ENCODE measurements around the gene CPVL.

The CPVL gene

DNA sequence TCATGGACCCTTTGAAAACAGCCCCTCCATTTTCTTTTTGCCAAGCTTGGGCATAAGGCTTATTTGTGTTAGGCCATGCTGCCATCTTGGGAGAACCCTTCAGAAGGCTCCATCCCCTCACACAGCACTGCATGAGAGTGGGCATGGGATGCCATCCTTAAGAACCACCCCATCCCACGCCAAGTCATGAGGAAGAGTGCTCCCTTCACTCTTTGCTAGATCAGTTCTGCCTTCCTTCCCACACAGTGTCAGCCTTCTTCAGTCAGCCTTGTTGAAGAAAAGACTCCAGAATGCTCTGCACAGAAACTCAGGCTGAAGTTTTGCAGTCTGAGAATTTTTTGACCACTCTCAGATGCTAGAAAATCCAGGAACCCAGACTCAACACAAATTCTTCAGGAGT is 32.8 kb upstream of the CPVL start:
- no peaks in the 10 kb centered on the region for H3K36me3 ChIP-seq (ENCODE audit: control insufficient read depth in 1 of 2, insufficient read depth in 2 of 2, low read length in 2 of 2)
- no peak overlapping the region for H3K4me3 ChIP-seq (ENCODE audit: low read depth in 1 of 2, low read length in 2 of 2)
- no peaks in the 10 kb centered on the region for H3K27me3 ChIP-seq (ENCODE audit: low read depth, low read length)
- no peaks in the 10 kb centered on the region for H3K4me1 ChIP-seq (ENCODE audit: control insufficient read depth in 1 of 2, insufficient read depth in 2 of 2, low read length in 2 of 2)
- H3K27ac ChIP-seq (ENCODE audit: low read length): no peak overlapping the region
- H3K9me3 ChIP-seq (ENCODE audit: control insufficient read depth in 1 of 2, low read length in 2 of 2): no peaks in the 10 kb centered on the region

DNA sequence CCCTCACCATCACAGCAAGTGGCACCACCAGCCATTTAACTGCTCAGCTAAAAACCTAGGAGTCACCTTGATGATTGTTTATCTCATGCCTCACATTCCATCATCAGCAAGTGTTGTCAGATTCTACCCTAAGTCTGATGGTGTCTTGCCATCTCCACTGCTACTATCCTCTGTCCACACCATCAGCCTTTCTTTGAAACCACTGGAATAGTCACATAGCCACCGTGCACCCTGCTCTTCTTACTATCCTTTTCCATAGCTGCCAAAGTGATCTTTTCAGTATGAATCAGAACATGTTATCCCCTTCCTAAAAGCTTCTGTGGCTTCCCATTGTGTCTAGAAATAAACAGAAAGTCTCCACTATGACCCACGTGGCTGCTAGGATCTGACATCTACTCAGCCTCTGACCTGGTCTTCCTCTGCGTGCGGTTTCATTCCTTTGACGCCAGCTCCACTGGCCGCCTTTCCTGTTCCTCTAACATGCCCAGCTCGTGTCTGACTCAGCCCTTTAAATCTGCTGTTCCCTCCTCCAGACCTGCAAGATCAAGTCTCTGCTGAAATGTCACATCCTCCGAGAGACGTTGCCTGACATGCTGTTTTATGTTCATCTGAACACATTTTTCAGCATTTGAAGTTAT is 31.7 kb upstream of the CPVL start:
- no peaks in the 10 kb centered on the region for H3K36me3 ChIP-seq (ENCODE audit: control insufficient read depth in 1 of 2, insufficient read depth in 2 of 2, low read length in 2 of 2)
- H3K9me3 ChIP-seq (ENCODE audit: control insufficient read depth in 1 of 2, low read length in 2 of 2): no peaks in the 10 kb centered on the region
- H3K4me3 ChIP-seq (ENCODE audit: low read depth in 1 of 2, low read length in 2 of 2): no peak overlapping the region
- peak overlapping the region; percentile 14 for H3K27ac ChIP-seq (ENCODE audit: low read length)
- H3K27me3 ChIP-seq (ENCODE audit: low read depth, low read length): no peaks in the 10 kb centered on the region
- H3K4me1 ChIP-seq (ENCODE audit: control insufficient read depth in 1 of 2, insufficient read depth in 2 of 2, low read length in 2 of 2): no peaks in the 10 kb centered on the region

DNA sequence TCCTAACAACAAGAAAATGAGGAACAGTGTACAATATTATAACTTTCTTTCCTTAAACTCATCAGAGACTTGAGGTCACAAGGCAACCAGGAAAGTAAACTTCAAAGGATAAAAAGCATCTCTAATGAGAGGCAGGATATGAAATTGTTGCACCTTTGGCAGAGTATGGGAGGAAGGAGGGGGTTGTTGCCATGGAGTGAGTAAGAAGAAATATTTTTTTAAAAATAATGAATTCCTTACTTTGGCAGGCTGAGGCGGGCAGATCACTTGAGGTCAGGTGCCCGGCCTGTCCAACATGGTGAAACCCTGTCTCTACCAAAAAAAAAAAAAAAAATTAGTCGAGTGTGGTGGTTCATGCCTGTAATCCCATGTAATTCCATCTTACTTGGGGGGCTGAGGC is 27.1 kb upstream of the CPVL start:
- H3K36me3 ChIP-seq (ENCODE audit: control insufficient read depth in 1 of 2, insufficient read depth in 2 of 2, low read length in 2 of 2): no peaks in the 10 kb centered on the region
- H3K4me3 ChIP-seq (ENCODE audit: low read depth in 1 of 2, low read length in 2 of 2): no peak overlapping the region
- H3K9me3 ChIP-seq (ENCODE audit: control insufficient read depth in 1 of 2, low read length in 2 of 2): no peaks in the 10 kb centered on the region
- no peaks in the 10 kb centered on the region for H3K4me1 ChIP-seq (ENCODE audit: control insufficient read depth in 1 of 2, insufficient read depth in 2 of 2, low read length in 2 of 2)
- no peaks in the 10 kb centered on the region for H3K27me3 ChIP-seq (ENCODE audit: low read depth, low read length)
- H3K27ac ChIP-seq (ENCODE audit: low read length): no peak overlapping the region

DNA sequence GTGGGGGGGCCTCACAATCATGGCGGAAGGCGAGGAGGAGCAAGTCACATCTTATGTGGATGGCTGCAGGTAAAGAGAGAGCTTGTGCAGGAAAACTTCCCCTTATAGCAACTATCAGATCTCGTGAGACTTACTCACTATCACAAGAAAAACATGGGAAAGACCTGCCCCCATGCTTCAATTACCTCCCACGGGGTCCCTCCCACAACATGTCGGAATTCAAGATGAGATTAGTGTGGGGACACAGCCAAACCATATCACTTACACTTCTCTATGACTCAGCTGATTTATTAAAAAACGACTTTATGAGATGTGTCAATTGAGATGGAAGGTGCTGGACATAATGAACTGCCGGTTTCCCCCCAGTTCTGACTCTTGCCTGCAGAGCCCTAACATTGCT is 24.4 kb upstream of the CPVL start:
- Histone ChIP-seq H3K4me1 (ENCODE audit: control insufficient read depth in 1 of 2, insufficient read depth in 2 of 2, low read length in 2 of 2) (no peaks in the 10 kb centered on the region), H3K27ac (ENCODE audit: low read length) (no peak overlapping the region), H3K27me3 (ENCODE audit: low read depth, low read length) (no peaks in the 10 kb centered on the region)

DNA sequence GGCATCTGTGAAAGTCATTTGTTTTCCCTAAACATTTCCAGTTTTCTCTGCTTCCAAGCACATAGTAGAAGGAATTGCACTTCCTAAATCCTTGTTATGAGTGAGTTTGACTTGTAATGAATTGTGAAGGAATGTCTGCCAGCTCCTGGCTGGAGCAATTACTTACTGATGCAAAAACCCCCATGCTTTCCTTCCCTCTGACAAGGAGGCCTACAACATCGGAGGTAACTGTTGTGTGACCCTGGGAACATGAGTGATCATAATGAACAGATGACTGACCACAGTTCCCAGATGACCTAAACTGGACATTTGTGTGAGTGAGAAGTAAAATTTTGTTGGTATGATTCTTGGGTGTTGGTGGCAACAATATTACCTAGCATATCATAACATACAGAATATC is 21.4 kb upstream of the CPVL start:
- Histone ChIP-seq H3K4me3 (ENCODE audit: low read depth in 1 of 2, low read length in 2 of 2) (no peak overlapping the region), H3K4me1 (ENCODE audit: control insufficient read depth in 1 of 2, insufficient read depth in 2 of 2, low read length in 2 of 2) (no peaks in the 10 kb centered on the region), H3K27ac (ENCODE audit: low read length) (no peak overlapping the region), H3K9me3 (ENCODE audit: control insufficient read depth in 1 of 2, low read length in 2 of 2) (no peaks in the 10 kb centered on the region), H3K27me3 (ENCODE audit: low read depth, low read length) (no peaks in the 10 kb centered on the region), H3K36me3 (ENCODE audit: control insufficient read depth in 1 of 2, insufficient read depth in 2 of 2, low read length in 2 of 2) (no peaks in the 10 kb centered on the region)

More for the DNA sequence above, 24.4 kb upstream of the CPVL start:
- no peaks in the 10 kb centered on the region for H3K9me3 ChIP-seq (ENCODE audit: control insufficient read depth in 1 of 2, low read length in 2 of 2)
- H3K4me3 ChIP-seq (ENCODE audit: low read depth in 1 of 2, low read length in 2 of 2): no peak overlapping the region
- no peaks in the 10 kb centered on the region for H3K36me3 ChIP-seq (ENCODE audit: control insufficient read depth in 1 of 2, insufficient read depth in 2 of 2, low read length in 2 of 2)

DNA sequence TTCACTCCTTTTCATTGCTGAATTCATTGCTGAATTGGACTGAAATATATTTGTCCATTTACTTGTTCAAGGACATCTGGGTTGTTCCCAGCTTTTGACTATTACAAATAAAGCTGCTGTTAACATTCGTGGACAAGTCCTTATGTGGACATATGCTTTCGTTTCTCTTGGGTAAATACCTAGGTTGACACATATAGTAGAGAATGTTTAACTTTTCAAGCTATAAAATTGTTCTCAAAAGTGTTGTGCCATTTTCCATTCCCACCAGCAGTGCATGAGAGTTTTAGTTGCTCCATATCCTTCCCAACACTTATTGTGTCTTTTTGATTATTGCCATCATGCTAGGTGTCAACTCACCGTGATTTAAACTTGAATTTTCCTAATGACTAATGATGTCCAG is 17.5 kb upstream of the CPVL start:
- H3K27ac ChIP-seq (ENCODE audit: low read length): no peak overlapping the region
- no peak overlapping the region for H3K4me3 ChIP-seq (ENCODE audit: low read depth in 1 of 2, low read length in 2 of 2)
- H3K4me1 ChIP-seq (ENCODE audit: control insufficient read depth in 1 of 2, insufficient read depth in 2 of 2, low read length in 2 of 2): no peaks in the 10 kb centered on the region
- no peaks in the 10 kb centered on the region for H3K9me3 ChIP-seq (ENCODE audit: control insufficient read depth in 1 of 2, low read length in 2 of 2)
- H3K27me3 ChIP-seq (ENCODE audit: low read depth, low read length): no peaks in the 10 kb centered on the region
- no peaks in the 10 kb centered on the region for H3K36me3 ChIP-seq (ENCODE audit: control insufficient read depth in 1 of 2, insufficient read depth in 2 of 2, low read length in 2 of 2)

DNA sequence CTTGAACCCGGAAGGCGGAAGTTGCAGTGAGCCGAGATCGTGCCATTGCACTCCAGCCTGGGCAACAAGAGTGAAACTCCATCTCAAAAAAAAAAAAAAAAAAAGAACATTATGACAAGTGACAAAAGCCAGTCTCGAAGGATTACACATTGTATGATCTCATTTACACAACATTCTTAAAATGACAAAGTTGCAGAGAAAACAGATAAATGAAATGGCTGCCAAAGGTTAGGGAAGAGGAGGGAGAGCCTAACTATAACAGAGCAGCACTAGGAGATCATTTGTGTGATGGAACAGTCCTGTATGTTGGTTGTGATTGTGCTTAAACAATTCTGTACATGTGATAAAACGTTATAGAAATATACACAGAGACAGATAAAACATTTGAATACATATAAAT is 16.2 kb upstream of the CPVL start:
- H3K9me3 ChIP-seq (ENCODE audit: control insufficient read depth in 1 of 2, low read length in 2 of 2): no peaks in the 10 kb centered on the region
- no peaks in the 10 kb centered on the region for H3K4me1 ChIP-seq (ENCODE audit: control insufficient read depth in 1 of 2, insufficient read depth in 2 of 2, low read length in 2 of 2)
- H3K36me3 ChIP-seq (ENCODE audit: control insufficient read depth in 1 of 2, insufficient read depth in 2 of 2, low read length in 2 of 2): no peaks in the 10 kb centered on the region
- no peak overlapping the region for H3K27ac ChIP-seq (ENCODE audit: low read length)
- no peaks in the 10 kb centered on the region for H3K27me3 ChIP-seq (ENCODE audit: low read depth, low read length)
- no peak overlapping the region for H3K4me3 ChIP-seq (ENCODE audit: low read depth in 1 of 2, low read length in 2 of 2)

DNA sequence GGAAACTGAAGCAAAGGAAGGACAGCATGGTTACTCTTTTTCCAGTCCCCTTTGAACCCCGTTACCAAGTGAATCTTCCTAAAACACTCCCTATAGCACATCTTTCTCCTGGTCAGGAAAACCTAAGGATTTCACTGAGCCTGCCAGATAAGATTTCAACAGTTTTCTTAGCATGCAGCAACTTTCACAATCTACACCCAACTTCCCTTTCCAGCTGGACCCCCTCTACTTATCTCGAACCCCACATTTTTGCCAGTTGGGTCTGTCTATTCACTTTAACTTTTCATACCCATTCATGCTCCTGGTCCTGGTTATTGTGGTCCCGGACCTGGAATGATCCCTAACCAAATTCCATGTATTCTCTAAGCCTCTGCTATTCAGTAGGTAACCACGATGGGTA is 14.9 kb upstream of the CPVL start:
- no peaks in the 10 kb centered on the region for H3K27me3 ChIP-seq (ENCODE audit: low read depth, low read length)
- H3K4me3 ChIP-seq (ENCODE audit: low read depth in 1 of 2, low read length in 2 of 2): no peak overlapping the region
- no peaks in the 10 kb centered on the region for H3K9me3 ChIP-seq (ENCODE audit: control insufficient read depth in 1 of 2, low read length in 2 of 2)
- H3K27ac ChIP-seq (ENCODE audit: low read length): no peak overlapping the region
- no peaks in the 10 kb centered on the region for H3K36me3 ChIP-seq (ENCODE audit: control insufficient read depth in 1 of 2, insufficient read depth in 2 of 2, low read length in 2 of 2)
- H3K4me1 ChIP-seq (ENCODE audit: control insufficient read depth in 1 of 2, insufficient read depth in 2 of 2, low read length in 2 of 2): no peaks in the 10 kb centered on the region

DNA sequence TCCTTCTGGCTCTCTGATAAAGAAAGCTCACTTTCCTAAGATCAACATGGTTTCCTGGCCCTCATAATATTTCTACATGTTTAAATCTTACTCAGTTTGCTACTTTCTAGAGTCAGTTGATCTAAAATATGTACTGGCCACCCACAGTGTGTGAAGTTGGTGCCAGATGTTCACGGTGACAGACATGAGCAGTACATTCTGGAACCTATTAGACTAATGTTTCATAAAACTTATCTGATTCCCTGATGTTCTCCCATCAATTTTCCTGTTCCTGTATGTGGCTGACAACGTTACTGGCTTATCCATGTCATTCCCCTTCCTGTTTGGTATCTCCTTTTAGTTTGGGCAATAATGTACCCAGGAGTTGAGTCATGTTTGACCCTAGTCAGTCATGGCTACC is 13.7 kb upstream of the CPVL start:
- Histone ChIP-seq H3K27ac (ENCODE audit: low read length) (no peak overlapping the region), H3K36me3 (ENCODE audit: control insufficient read depth in 1 of 2, insufficient read depth in 2 of 2, low read length in 2 of 2) (no peaks in the 10 kb centered on the region), H3K4me3 (ENCODE audit: low read depth in 1 of 2, low read length in 2 of 2) (no peak overlapping the region)

DNA sequence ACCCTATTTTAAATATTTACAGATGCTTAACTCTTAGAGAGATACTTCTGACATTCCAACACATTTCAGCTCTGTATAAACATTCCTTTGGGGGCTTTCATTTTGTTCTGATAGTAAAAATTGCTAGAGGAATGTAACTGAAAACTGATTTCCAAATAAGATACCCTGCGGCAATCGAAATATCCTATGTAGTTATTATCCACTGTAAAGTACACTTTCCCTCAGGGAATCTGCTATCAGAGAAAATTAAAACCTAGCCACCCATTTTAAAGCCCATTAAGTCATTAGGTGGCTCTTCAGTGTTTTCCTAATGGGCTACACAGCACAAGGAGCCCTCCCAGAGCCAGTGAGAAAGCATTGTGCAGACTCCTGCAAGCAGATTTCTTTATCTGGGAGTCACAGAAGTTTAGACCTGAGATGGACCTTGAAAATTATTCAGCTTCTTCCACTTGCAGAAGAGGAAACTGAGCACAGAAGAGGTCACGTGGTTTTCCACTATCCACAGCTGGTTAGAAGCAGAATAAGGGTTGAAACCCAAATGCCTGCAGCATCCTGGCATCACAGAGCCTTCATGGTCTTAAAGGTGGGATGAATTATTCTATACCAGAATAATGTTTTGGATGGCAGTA is 12.6 kb upstream of the CPVL start:
- H3K4me3 ChIP-seq (ENCODE audit: low read depth in 1 of 2, low read length in 2 of 2): no peak overlapping the region
- no peaks in the 10 kb centered on the region for H3K9me3 ChIP-seq (ENCODE audit: control insufficient read depth in 1 of 2, low read length in 2 of 2)
- no peaks in the 10 kb centered on the region for H3K4me1 ChIP-seq (ENCODE audit: control insufficient read depth in 1 of 2, insufficient read depth in 2 of 2, low read length in 2 of 2)
- no peaks in the 10 kb centered on the region for H3K27me3 ChIP-seq (ENCODE audit: low read depth, low read length)
- H3K36me3 ChIP-seq (ENCODE audit: control insufficient read depth in 1 of 2, insufficient read depth in 2 of 2, low read length in 2 of 2): no peaks in the 10 kb centered on the region
- no peak overlapping the region for H3K27ac ChIP-seq (ENCODE audit: low read length)

More for the DNA sequence above, 13.7 kb upstream of the CPVL start:
- Histone ChIP-seq H3K4me1 (ENCODE audit: control insufficient read depth in 1 of 2, insufficient read depth in 2 of 2, low read length in 2 of 2) (no peaks in the 10 kb centered on the region), H3K9me3 (ENCODE audit: control insufficient read depth in 1 of 2, low read length in 2 of 2) (no peaks in the 10 kb centered on the region), H3K27me3 (ENCODE audit: low read depth, low read length) (no peaks in the 10 kb centered on the region)

DNA sequence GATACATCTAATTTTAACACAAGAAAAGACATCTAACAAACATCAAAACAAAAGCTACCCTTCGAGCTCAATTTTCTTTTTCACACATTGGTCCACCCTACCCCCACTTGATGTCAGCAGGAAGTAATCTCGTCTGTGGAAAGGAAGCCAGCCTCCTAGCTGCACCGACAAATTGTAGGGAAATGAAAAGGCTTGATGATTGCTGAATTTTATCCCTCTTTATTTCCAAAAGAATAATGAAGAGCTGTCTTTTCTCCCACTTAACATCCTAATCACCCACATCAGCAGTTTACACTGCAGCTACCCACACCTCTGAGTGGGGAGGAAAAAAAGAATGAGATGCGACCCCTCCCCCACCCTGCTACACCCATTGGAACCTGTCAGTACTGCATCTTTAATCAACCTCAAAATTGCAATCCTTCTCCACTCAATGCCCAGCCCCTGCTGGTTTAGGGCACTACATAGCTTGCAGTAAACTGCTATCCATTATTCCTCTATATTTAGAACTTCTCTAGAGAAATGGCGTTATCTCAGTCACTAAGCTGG is 10.6 kb upstream of the CPVL start:
- no peak overlapping the region for H3K27ac ChIP-seq (ENCODE audit: low read length)
- H3K9me3 ChIP-seq (ENCODE audit: control insufficient read depth in 1 of 2, low read length in 2 of 2): no peaks in the 10 kb centered on the region
- H3K4me1 ChIP-seq (ENCODE audit: control insufficient read depth in 1 of 2, insufficient read depth in 2 of 2, low read length in 2 of 2): no peaks in the 10 kb centered on the region
- no peaks in the 10 kb centered on the region for H3K27me3 ChIP-seq (ENCODE audit: low read depth, low read length)
- H3K36me3 ChIP-seq (ENCODE audit: control insufficient read depth in 1 of 2, insufficient read depth in 2 of 2, low read length in 2 of 2): no peaks in the 10 kb centered on the region
- no peak overlapping the region for H3K4me3 ChIP-seq (ENCODE audit: low read depth in 1 of 2, low read length in 2 of 2)

DNA sequence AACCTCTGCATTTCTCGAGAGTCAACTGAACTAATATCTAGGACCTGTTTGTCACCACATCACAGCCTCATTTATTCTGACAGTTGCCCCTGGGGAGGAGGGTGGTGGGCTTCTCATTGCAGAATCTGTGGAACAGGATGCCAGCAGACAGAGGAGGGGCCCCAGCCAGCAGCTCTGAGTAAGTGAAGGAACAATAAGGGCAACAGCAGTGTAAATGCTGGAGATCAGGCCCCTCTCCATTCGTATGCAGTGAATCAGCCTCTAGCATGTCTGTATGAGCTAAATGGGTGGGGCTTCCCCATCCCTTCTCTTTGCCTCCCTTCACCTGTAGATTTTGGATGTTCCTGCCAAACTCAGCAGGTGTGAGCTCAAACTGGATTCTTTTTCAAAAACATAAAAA is 7.7 kb upstream of the CPVL start:
- Histone ChIP-seq H3K4me1 (ENCODE audit: control insufficient read depth in 1 of 2, insufficient read depth in 2 of 2, low read length in 2 of 2) (no peaks in the 10 kb centered on the region), H3K36me3 (ENCODE audit: control insufficient read depth in 1 of 2, insufficient read depth in 2 of 2, low read length in 2 of 2) (no peaks in the 10 kb centered on the region), H3K27me3 (ENCODE audit: low read depth, low read length) (no peaks in the 10 kb centered on the region), H3K27ac (ENCODE audit: low read length) (no peak overlapping the region), H3K4me3 (ENCODE audit: low read depth in 1 of 2, low read length in 2 of 2) (no peak overlapping the region), H3K9me3 (ENCODE audit: control insufficient read depth in 1 of 2, low read length in 2 of 2) (no peaks in the 10 kb centered on the region)

Measured in muscle layer of duodenum (tissue), 2 donors.